Measurements from ENCODE around the gene LRCH1. TPM values are rescaled to one million over a fixed set of nuclear protein-coding genes. Genes with fewer than 3 reads are reported as not detected.

The LRCH1 gene
- polyA plus RNA-seq, 1 of the 3 experiments (the other 2 are of a cell fraction) = 5.5 TPM

DNA sequence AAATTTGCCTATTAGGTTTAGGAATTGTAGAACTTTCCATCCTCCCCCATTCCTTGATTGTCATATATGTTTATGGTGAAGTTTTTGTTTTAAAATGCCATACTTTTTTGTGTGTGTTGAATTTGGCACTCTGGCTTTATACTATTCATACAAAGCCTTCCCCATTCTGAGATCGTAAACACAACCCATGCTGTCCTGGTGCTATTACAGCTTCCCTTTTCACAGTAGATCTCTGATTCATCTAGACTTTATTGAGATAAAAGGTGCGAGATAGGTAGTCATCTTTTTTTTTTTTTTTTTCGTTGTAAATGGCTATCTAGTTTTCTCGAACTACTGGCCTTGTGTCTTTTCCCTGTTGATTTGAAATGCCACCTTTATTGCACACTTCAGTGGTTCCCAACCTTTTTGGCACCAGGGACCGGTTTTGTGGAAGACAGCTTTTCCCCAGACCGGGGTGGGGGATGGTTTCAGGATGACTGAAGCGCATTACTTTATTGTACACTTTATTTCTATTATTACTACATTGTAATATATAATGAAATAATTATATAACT is 94.6 kb downstream of the LRCH1 start:
- ChIA-PET POLR2A (no interaction called here), CTCF (no interaction called here)
- no peaks in the 10 kb centered on the region for H3K9me2 ChIP-seq
- no peak overlapping the region for H2AFZ ChIP-seq (ENCODE audit: low read depth)
- no peak overlapping the region for H3K4me2 ChIP-seq
- no peaks in the 10 kb centered on the region for H3K27me3 ChIP-seq (ENCODE audit: insufficient read depth)
- no peak overlapping the region for H3K4me3 ChIP-seq (ENCODE audit: low read depth in 2 of 2, low read length in 1 of 2)
- H3K4me1 ChIP-seq (ENCODE audit: control insufficient read depth in 1 of 2, insufficient read depth in 2 of 2, low read depth in 1 of 2, low read length in 1 of 2) = peaks cover 6 to 18% of the 10 kb centered on the region in 2 experiments; a peak in 3 of 4 replicates
- no peak overlapping the region for H3K27ac ChIP-seq (ENCODE audit: low read depth in 2 of 2, low read length in 1 of 2)
- H3K79me2 ChIP-seq (ENCODE audit: insufficient read depth) = peaks cover 72% of the 10 kb centered on the region
- TF ChIP-seq JUND (IDR thresholded peaks at IDR 0.05) = no peak
- TF ChIP-seq TCF12 (IDR thresholded peaks at IDR 0.05) = no peak
- no peak for TF ChIP-seq FOSL2 (IDR thresholded peaks at IDR 0.05; ENCODE audit: borderline replicate concordance, low read depth)
- no peak for TF ChIP-seq TAF1 (IDR thresholded peaks at IDR 0.05; ENCODE audit: borderline replicate concordance, low read depth, low read length)
- TF ChIP-seq RAD21 (IDR thresholded peaks at IDR 0.05; ENCODE audit: low read length) = no peak
- no peaks in the 10 kb centered on the region for H3K9me3 ChIP-seq
- H3F3A ChIP-seq (replicated peaks; ENCODE audit: insufficient read depth) = peaks cover 3% of the 10 kb centered on the region
- H3K9ac ChIP-seq = no peak overlapping the region
- 84% methylated on average over 7 of the region's 7 CpGs for WGBS (ENCODE audit: low lambda C conversion rate)
- DNase-seq = no peak
- peaks cover 0 to 4% of the 10 kb centered on the region in 2 experiments for H3K36me3 ChIP-seq (replicated peaks in 1 of 2; ENCODE audit: control insufficient read depth in 1 of 2, insufficient read depth in 2 of 2, low read length in 1 of 2)
- peaks cover 17% of the 10 kb centered on the region for H4K20me1 ChIP-seq (ENCODE audit: insufficient read depth)

DNA sequence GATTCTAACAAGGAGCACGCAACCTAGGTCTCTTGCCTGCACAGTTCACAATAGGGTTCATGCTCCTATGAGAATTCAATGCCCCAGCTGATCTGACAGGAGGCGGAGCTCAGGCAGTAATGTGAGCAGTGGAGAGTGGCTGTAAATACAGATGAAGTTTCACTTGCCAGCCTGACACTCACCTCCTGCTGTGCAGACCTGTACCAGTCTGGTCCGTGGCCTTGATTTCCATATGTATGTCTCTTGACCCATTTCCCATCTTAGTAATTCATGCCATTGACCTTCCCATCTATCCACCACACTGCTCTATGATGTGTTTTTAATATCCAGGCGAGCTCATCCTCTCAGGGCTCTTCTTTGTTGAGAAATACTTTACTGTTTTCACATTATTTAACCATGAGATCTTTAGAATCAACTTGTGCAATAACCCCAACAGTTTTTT is 95.2 kb downstream of the LRCH1 start:
- Histone ChIP-seq H4K20me1 (ENCODE audit: insufficient read depth) (peaks cover 14% of the 10 kb centered on the region), H3K4me1 (ENCODE audit: control insufficient read depth in 1 of 2, insufficient read depth in 2 of 2, low read depth in 1 of 2, low read length in 1 of 2) (peaks cover 7 to 15% of the 10 kb centered on the region in 2 experiments; a peak in 3 of 4 replicates), H2AFZ (ENCODE audit: low read depth) (no peak overlapping the region), H3K27me3 (ENCODE audit: insufficient read depth) (no peaks in the 10 kb centered on the region), H3K79me2 (ENCODE audit: insufficient read depth) (peaks cover 70% of the 10 kb centered on the region), H3K4me3 (ENCODE audit: low read depth in 2 of 2, low read length in 1 of 2) (no peak overlapping the region), H3K27ac (ENCODE audit: low read depth in 2 of 2, low read length in 1 of 2) (no peak overlapping the region), H3F3A (replicated peaks; ENCODE audit: insufficient read depth) (peaks cover 3% of the 10 kb centered on the region), H3K4me2 (no peak overlapping the region), H3K9me2 (no peaks in the 10 kb centered on the region), H3K9me3 (no peaks in the 10 kb centered on the region), H3K36me3 (replicated peaks in 1 of 2; ENCODE audit: control insufficient read depth in 1 of 2, insufficient read depth in 2 of 2, low read length in 1 of 2) (peaks cover 0 to 4% of the 10 kb centered on the region in 2 experiments), H3K9ac (no peak overlapping the region)
- CTCF ChIA-PET = no interaction called here
- TF ChIP-seq, protein P1, sequence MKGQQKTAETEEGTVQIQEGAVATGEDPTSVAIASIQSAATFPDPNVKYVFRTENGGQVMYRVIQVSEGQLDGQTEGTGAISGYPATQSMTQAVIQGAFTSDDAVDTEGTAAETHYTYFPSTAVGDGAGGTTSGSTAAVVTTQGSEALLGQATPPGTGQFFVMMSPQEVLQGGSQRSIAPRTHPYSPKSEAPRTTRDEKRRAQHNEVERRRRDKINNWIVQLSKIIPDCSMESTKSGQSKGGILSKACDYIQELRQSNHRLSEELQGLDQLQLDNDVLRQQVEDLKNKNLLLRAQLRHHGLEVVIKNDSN (IDR thresholded peaks at IDR 0.05; ENCODE audit: borderline replicate concordance, low read depth) = no peak
- TF ChIP-seq, protein P2, sequence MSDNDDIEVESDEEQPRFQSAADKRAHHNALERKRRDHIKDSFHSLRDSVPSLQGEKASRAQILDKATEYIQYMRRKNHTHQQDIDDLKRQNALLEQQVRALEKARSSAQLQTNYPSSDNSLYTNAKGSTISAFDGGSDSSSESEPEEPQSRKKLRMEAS (IDR thresholded peaks at IDR 0.05; ENCODE audit: low read depth) = no peak
- TF ChIP-seq, protein P3, sequence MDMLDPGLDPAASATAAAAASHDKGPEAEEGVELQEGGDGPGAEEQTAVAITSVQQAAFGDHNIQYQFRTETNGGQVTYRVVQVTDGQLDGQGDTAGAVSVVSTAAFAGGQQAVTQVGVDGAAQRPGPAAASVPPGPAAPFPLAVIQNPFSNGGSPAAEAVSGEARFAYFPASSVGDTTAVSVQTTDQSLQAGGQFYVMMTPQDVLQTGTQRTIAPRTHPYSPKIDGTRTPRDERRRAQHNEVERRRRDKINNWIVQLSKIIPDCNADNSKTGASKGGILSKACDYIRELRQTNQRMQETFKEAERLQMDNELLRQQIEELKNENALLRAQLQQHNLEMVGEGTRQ (IDR thresholded peaks at IDR 0.05; ENCODE audit: borderline replicate concordance, low read depth, low read length) = no peak
- TF ChIP-seq RFX5 (IDR thresholded peaks at IDR 0.05; ENCODE audit: low read length) (no peak), GABPA (IDR thresholded peaks at IDR 0.05; ENCODE audit: low read depth) (no peak), NRF1 (IDR thresholded peaks at IDR 0.05; ENCODE audit: low read depth, low read length) (no peak), SIN3A (IDR thresholded peaks at IDR 0.05; ENCODE audit: borderline replicate concordance, low read depth, low read length) (no peak), SMC3 (IDR thresholded peaks at IDR 0.05; ENCODE audit: low read depth, low read length) (no peak), MXI1 (IDR thresholded peaks at IDR 0.05; ENCODE audit: low read depth, low read length) (no peak)
- TF ChIP-seq, protein P4, sequence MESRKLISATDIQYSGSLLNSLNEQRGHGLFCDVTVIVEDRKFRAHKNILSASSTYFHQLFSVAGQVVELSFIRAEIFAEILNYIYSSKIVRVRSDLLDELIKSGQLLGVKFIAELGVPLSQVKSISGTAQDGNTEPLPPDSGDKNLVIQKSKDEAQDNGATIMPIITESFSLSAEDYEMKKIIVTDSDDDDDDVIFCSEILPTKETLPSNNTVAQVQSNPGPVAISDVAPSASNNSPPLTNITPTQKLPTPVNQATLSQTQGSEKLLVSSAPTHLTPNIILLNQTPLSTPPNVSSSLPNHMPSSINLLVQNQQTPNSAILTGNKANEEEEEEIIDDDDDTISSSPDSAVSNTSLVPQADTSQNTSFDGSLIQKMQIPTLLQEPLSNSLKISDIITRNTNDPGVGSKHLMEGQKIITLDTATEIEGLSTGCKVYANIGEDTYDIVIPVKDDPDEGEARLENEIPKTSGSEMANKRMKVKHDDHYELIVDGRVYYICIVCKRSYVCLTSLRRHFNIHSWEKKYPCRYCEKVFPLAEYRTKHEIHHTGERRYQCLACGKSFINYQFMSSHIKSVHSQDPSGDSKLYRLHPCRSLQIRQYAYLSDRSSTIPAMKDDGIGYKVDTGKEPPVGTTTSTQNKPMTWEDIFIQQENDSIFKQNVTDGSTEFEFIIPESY (IDR thresholded peaks at IDR 0.05; ENCODE audit: borderline replicate concordance, low read depth) = no peak
- TF ChIP-seq, protein P5, sequence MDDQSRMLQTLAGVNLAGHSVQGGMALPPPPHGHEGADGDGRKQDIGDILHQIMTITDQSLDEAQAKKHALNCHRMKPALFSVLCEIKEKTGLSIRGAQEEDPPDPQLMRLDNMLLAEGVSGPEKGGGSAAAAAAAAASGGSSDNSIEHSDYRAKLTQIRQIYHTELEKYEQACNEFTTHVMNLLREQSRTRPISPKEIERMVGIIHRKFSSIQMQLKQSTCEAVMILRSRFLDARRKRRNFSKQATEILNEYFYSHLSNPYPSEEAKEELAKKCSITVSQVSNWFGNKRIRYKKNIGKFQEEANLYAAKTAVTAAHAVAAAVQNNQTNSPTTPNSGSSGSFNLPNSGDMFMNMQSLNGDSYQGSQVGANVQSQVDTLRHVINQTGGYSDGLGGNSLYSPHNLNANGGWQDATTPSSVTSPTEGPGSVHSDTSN (IDR thresholded peaks at IDR 0.05) = no peak
- DNase-seq = no peak
- POLR2A ChIA-PET = no interaction called here
- 88% methylated on average over 4 of the region's 4 CpGs for WGBS (ENCODE audit: low lambda C conversion rate)

Measured in SK-N-SH (cell line).